ENCODE measurements around the gene GNPNAT1. TPM values are rescaled to one million over a fixed set of nuclear protein-coding genes. Genes with fewer than 3 reads are reported as not detected.

Gene GNPNAT1
- total and polyA plus RNA-seq, 9 of the 15 experiments (the other 6 are each of a cell fraction or from before 2014, with no cell fraction given) = 15.8 to 27.7 (median 25.3) TPM

DNA sequence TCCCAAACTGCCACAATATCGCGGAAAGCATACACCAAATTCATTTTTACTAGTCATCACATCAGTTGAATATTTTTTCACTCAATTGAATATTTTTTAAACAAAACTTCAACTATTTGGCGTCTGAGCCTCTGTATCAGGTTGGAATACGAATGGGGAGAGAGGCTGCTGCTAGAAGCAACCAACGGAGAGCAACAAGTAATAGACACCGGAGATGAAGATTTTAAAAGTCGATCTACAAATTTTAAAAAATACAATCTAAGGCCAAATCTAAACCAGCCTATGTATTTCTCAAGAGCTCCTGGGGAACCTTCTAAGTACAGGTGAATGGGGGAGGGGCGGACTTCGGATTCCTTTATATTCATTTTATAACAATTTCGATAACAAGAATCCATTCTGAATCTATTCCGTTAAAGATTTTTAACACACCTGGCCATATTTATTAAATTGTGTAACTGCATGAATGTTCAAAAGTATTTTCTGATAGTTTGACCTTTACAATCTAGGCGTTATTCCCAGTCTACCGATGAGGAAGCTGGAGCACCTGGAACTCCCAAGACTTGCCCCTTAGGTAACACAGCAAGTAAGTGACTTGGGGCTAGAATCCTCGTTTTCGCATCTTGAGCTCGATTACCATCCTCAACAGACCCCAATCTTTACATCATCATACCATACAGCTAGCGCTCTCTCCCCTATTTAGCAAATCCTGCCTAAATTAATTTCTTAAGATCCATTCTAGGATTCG, 1.2 kb downstream of the GNPNAT1 start:
- H3K4me2 ChIP-seq (ENCODE audit: insufficient read depth, low read length) = peak overlapping the region; percentile 88
- peak overlapping the region; percentile 66 for H3K4me3 ChIP-seq
- H2AFZ ChIP-seq (ENCODE audit: low read depth, low read length) = peak overlapping the region; percentile 82; the same call in 1 of the 2 replicates
- WGBS (ENCODE audit: insufficient coverage, low coverage, missing lambda C conversion rate) = 2% methylated on average over 17 of the region's 18 CpGs
- H3K27ac ChIP-seq (ENCODE audit: extremely low read depth, low read depth, low read length) = peak overlapping the region; percentile 20; the same call in 2 of the 3 replicates
- peak; percentile 8; the same call in 1 of the 3 replicates for ATAC-seq
- H4K20me1 ChIP-seq (replicated peaks; ENCODE audit: control insufficient read depth, insufficient read depth, low read length) = 0 out of 2 replicates have a peak, but pooled peaks cover 4% of the 10 kb centered on the region
- H3K9ac ChIP-seq (ENCODE audit: insufficient read depth in 1 of 2, low read depth in 2 of 2, low read length in 2 of 2) = peak overlapping the region; percentile 67 to 83; a peak in 3 of 4 replicates
- intact Hi-C loops (cut with micrococcal nuclease) (loop anchor here (10.0 kb wide), 1 partner anchor 365 kb away; the partner anchor contains the start of gene DDHD1), in situ Hi-C loops (cut with MboI) (no loop called here)
- peaks cover 5% of the 10 kb centered on the region; the same call in 1 of the 3 replicates for H3K36me3 ChIP-seq (ENCODE audit: control insufficient read depth, insufficient read depth, low read length)
- H3K9me1 ChIP-seq (ENCODE audit: control insufficient read depth, insufficient read depth, low read length) = no peaks in the 10 kb centered on the region
- H3K79me2 ChIP-seq (ENCODE audit: control insufficient read depth, insufficient read depth, low read length) = peaks cover 51% of the 10 kb centered on the region
- H3K27me3 ChIP-seq (ENCODE audit: control insufficient read depth in 2 of 2, insufficient read depth in 2 of 2, low read length in 2 of 2) = no peaks in the 10 kb centered on the region
- FAIRE-seq = no peak
- BruUV-seq (replicated peaks) = TSS peak; percentile 47
- ChIA-PET POLR2A (no interaction called here), CTCF (ENCODE audit: low intra/inter-chr PET ratio) (no interaction called here)
- H3K9me3 ChIP-seq (replicated peaks; ENCODE audit: control insufficient read depth, insufficient read depth, low read depth, low read length) = no peaks in the 10 kb centered on the region
- DNase-seq (ENCODE audit: extremely low read depth in 1 of 4, low spot score in 3 of 4) = peak in 2 of 4 experiments; percentile 11 to 15
- peaks cover 10 to 16% of the 10 kb centered on the region in 2 experiments; a peak in 4 of 5 replicates for H3K4me1 ChIP-seq (replicated peaks in 1 of 2; ENCODE audit: control insufficient read depth in 2 of 2, insufficient read depth in 2 of 2, low read length in 2 of 2)
- TF ChIP-seq REST (IDR thresholded peaks at IDR 0.05; ENCODE audit: borderline replicate concordance) (no peak), REST (CRISPR knock-in tag; IDR thresholded peaks at IDR 0.05; ENCODE audit: low read depth) (no peak), ZNF764 (CRISPR knock-in tag; IDR thresholded peaks at IDR 0.05; ENCODE audit: low read depth) (no peak), HIVEP1 (CRISPR knock-in tag; IDR thresholded peaks at IDR 0.05) (no peak), ZNF561 (CRISPR knock-in tag; conservative IDR thresholded peaks at IDR 0.05) (no peak), SMARCA4 (IDR thresholded peaks at IDR 0.05) (no peak), ZBTB43 (CRISPR knock-in tag; IDR thresholded peaks at IDR 0.05) (no peak), WHSC1 (IDR thresholded peaks at IDR 0.05; ENCODE audit: low read length) (no peak), EWSR1 (IDR thresholded peaks at IDR 0.05; ENCODE audit: borderline replicate concordance, low read depth, partially characterized antibody) (no peak), HMGN3 (IDR thresholded peaks at IDR 0.05; ENCODE audit: borderline replicate concordance, extremely low read depth, insufficient read length, low read depth, low read length) (no peak), ATF1 (CRISPR knock-in tag; IDR thresholded peaks at IDR 0.05) (no peak), ATF1 (tag; IDR thresholded peaks at IDR 0.05) (no peak), NFATC3 (IDR thresholded peaks at IDR 0.05) (no peak), KDM1A (IDR thresholded peaks at IDR 0.05) (no peak), SIN3B (IDR thresholded peaks at IDR 0.05; ENCODE audit: low read depth) (no peak)
